GM12878 (cell line): ENCODE measurements around the gene ERC2.

Experiments used
- CBFB ChIP-seq: IDR thresholded peaks from 2 replicates; pipeline ENCODE4 v1.6.1; 2016; ENCODE audit warnings: antibody characterized with exemption, low read depth
- EP300 ChIP-seq, 2 experiments: fragments of 150-350 bp in 1 of 2; IDR thresholded peaks; 2 replicates each; pipeline ENCODE4 v1.6.1; 2011 to 2012; ENCODE audit warnings: low read depth in 2 of 2, low read length in 2 of 2, borderline replicate concordance in 1 of 2, improper control_type of control experiment in 1 of 2, inconsistent platforms in 1 of 2; ENCODE audit not compliant: control insufficient read depth in 1 of 2
- HCFC1 ChIP-seq: fragments of 150-350 bp; IDR thresholded peaks from 2 replicates; pipeline ENCODE4 v1.6.1; 2014; ENCODE audit warnings: low read length
- SREBF2 ChIP-seq: IDR thresholded peaks from 2 replicates; pipeline ENCODE4 v1.6.1; 2012; ENCODE audit warnings: mild to moderate bottlenecking, low read length
- TF ChIP-seq, protein P1 (sequence below), 3 experiments: IDR thresholded peaks in 2 of 3; conservative IDR thresholded peaks in 1 of 3; 2 replicates each; pipeline ENCODE4 v1.5.1; 2011; ENCODE audit warnings: low read depth in 3 of 3, low read length in 3 of 3, mild to moderate bottlenecking in 3 of 3, control low read depth in 2 of 3, moderate library complexity in 2 of 3, inconsistent platforms in 1 of 3, mixed read lengths in 1 of 3; ENCODE audit not compliant: control insufficient read depth in 2 of 3, insufficient read depth in 1 of 3; ENCODE audit errors: extremely low read depth in 1 of 3

GRCh38 chr3:55690177-55690576 lies 778.1 kb downstream of the ERC2 start:
- TF ChIP-seq SREBF2 = no peak
- TF ChIP-seq, protein P1, sequence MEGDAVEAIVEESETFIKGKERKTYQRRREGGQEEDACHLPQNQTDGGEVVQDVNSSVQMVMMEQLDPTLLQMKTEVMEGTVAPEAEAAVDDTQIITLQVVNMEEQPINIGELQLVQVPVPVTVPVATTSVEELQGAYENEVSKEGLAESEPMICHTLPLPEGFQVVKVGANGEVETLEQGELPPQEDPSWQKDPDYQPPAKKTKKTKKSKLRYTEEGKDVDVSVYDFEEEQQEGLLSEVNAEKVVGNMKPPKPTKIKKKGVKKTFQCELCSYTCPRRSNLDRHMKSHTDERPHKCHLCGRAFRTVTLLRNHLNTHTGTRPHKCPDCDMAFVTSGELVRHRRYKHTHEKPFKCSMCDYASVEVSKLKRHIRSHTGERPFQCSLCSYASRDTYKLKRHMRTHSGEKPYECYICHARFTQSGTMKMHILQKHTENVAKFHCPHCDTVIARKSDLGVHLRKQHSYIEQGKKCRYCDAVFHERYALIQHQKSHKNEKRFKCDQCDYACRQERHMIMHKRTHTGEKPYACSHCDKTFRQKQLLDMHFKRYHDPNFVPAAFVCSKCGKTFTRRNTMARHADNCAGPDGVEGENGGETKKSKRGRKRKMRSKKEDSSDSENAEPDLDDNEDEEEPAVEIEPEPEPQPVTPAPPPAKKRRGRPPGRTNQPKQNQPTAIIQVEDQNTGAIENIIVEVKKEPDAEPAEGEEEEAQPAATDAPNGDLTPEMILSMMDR (IDR thresholded peaks at IDR 0.05 in 2 of 3, conservative IDR thresholded peaks at IDR 0.05 in 1 of 3; ENCODE audit: control insufficient read depth in 2 of 3, extremely low read depth in 1 of 3, insufficient read depth in 1 of 3, low read depth in 3 of 3, low read length in 3 of 3) = no peak
- no peak for TF ChIP-seq HCFC1
- no peak for TF ChIP-seq CBFB
- TF ChIP-seq EP300 (IDR thresholded peaks at IDR 0.05; ENCODE audit: borderline replicate concordance in 1 of 2, control insufficient read depth in 1 of 2, low read depth in 2 of 2, low read length in 2 of 2) = no peak
